ENCODE data around the gene PLCZ1. TPM values are rescaled to one million over a fixed set of nuclear protein-coding genes. Genes with fewer than 3 reads are reported as not detected.
A peak's percentile ranks its signal among the peaks of the same experiment; 100 is the strongest.
"Not testable (repeated sequence)": the region's sequence is repeated elsewhere in the genome, so short reads cannot be mapped to it uniquely, and the experiment has no call there.

PLCZ1 gene, protein sequence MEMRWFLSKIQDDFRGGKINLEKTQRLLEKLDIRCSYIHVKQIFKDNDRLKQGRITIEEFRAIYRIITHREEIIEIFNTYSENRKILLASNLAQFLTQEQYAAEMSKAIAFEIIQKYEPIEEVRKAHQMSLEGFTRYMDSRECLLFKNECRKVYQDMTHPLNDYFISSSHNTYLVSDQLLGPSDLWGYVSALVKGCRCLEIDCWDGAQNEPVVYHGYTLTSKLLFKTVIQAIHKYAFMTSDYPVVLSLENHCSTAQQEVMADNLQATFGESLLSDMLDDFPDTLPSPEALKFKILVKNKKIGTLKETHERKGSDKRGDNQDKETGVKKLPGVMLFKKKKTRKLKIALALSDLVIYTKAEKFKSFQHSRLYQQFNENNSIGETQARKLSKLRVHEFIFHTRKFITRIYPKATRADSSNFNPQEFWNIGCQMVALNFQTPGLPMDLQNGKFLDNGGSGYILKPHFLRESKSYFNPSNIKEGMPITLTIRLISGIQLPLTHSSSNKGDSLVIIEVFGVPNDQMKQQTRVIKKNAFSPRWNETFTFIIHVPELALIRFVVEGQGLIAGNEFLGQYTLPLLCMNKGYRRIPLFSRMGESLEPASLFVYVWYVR
- polyA plus RNA-seq (2013, experiment 1 of 2): not detected
- polyA plus RNA-seq (2013, experiment 2 of 2): not detected

DNA sequence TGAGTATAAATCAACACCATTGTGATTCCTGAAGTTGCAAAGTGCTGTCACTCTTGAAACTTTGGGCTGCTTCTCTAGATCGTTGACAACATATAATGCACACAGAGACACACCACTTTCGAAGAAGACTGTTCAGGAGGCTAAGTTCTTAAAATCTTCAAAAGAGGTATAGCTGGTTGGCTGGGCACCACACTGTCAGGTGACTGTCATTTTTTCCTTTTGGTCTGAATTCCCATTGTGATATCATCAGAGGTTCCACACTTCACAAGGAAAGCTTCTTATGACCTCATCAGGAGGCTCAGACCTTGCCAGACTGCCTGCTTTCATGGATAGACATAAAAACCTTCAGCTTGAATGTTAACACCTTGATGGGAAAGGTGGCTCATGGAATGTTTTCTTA is at the start of gene PLCZ1, which contains the start of gene CAPZA3:
Gene PLCZ1, minus strand, starts transcription at position 194 of the 400 bp plus-strand sequence. CDS start 641 bp downstream, outside the sequence.
Gene CAPZA3, plus strand, starts transcription at position 301 of the 400 bp plus-strand sequence. CDS start 150 bp downstream, outside the sequence.
- H3K27me3 ChIP-seq (ENCODE audit: insufficient read depth, low read length, poor library complexity): no peaks in the 10 kb centered on the region
- no peaks in the 10 kb centered on the region for H3K79me1 ChIP-seq (ENCODE audit: low read length)
- no peaks in the 10 kb centered on the region for H3K36me3 ChIP-seq (ENCODE audit: control insufficient read depth, insufficient read depth, low read length)
- H2BK5ac ChIP-seq (ENCODE audit: low read length): no peak within 1 kb of the TSS
- H3K4me1 ChIP-seq (ENCODE audit: control insufficient read depth, low read depth, low read length): no peaks in the 10 kb centered on the region
- no CpG with 5 or more reads among the region's 2 CpGs for WGBS (ENCODE audit: extremely low coverage, insufficient coverage, low lambda C conversion rate)
- no peak within 1 kb of the TSS for H3K18ac ChIP-seq (ENCODE audit: low read length)
- DNase-seq: no peak
- H3K4me3 ChIP-seq (ENCODE audit: low read length): no peak within 1 kb of the TSS
- H2AK5ac ChIP-seq (ENCODE audit: low read length): no peak within 1 kb of the TSS
- no peak within 1 kb of the TSS for H4K5ac ChIP-seq (ENCODE audit: low read length)
- H2BK120ac ChIP-seq (ENCODE audit: low read depth, low read length): no peak within 1 kb of the TSS
- H2BK15ac ChIP-seq (replicated peaks; ENCODE audit: low read depth): no peak within 1 kb of the TSS
- H3K23ac ChIP-seq (ENCODE audit: low read length): no peak within 1 kb of the TSS
- H3K27ac ChIP-seq (ENCODE audit: low read depth, low read length): no peak within 1 kb of the TSS
- H4K8ac ChIP-seq (ENCODE audit: low read depth, low read length): no peak within 1 kb of the TSS
- H3K79me2 ChIP-seq (ENCODE audit: control insufficient read depth, insufficient read depth, low read length): no peaks in the 10 kb centered on the region
- H3K56ac ChIP-seq (ENCODE audit: low read length): no peak within 1 kb of the TSS
- no peak within 1 kb of the TSS for H3K4ac ChIP-seq (ENCODE audit: low read depth, low read length)
- no peak within 1 kb of the TSS for H3K4me2 ChIP-seq (ENCODE audit: low read length)
- no peak within 1 kb of the TSS for H3K9ac ChIP-seq (ENCODE audit: low read length)

DNA sequence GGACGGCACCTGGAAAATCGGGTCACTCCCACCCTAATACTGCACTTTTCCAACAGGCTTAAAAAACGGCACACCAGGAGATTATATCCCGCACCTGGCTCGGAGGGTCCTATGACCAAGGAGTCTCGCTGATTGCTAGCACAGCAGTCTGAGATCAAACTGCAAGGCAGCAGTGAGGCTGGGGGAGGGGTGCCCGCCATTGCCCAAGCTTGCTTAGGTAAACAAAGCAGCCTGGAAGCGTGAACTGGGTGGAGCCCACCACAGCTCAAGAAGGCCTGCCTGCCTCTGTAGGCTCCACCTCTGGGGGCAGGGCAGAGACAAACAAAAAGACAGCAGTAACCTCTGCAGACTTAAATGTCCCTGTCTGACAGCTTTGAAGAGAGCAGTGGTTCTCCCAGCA is 47.7 kb upstream of the PLCZ1 start:
- not testable (repeated sequence) for H3K79me2 ChIP-seq (ENCODE audit: control insufficient read depth, insufficient read depth, low read length); H3K36me3 ChIP-seq (ENCODE audit: control insufficient read depth, insufficient read depth, low read length); H3K56ac ChIP-seq (ENCODE audit: low read length); DNase-seq; H3K4me1 ChIP-seq (ENCODE audit: control insufficient read depth, low read depth, low read length); H2AK5ac ChIP-seq (ENCODE audit: low read length); H3K79me1 ChIP-seq (ENCODE audit: low read length); H3K4me3 ChIP-seq (ENCODE audit: low read length); H3K18ac ChIP-seq (ENCODE audit: low read length); H3K4me2 ChIP-seq (ENCODE audit: low read length); H3K23ac ChIP-seq (ENCODE audit: low read length); H3K9ac ChIP-seq (ENCODE audit: low read length); H4K5ac ChIP-seq (ENCODE audit: low read length); H3K27ac ChIP-seq (ENCODE audit: low read depth, low read length); H3K27me3 ChIP-seq (ENCODE audit: insufficient read depth, low read length, poor library complexity); H2BK5ac ChIP-seq (ENCODE audit: low read length); H2BK120ac ChIP-seq (ENCODE audit: low read depth, low read length); H2BK15ac ChIP-seq (replicated peaks; ENCODE audit: low read depth); H3K4ac ChIP-seq (ENCODE audit: low read depth, low read length); H4K8ac ChIP-seq (ENCODE audit: low read depth, low read length)
- WGBS (ENCODE audit: extremely low coverage, insufficient coverage, low lambda C conversion rate): no CpG with 5 or more reads among the region's 8 CpGs

DNA sequence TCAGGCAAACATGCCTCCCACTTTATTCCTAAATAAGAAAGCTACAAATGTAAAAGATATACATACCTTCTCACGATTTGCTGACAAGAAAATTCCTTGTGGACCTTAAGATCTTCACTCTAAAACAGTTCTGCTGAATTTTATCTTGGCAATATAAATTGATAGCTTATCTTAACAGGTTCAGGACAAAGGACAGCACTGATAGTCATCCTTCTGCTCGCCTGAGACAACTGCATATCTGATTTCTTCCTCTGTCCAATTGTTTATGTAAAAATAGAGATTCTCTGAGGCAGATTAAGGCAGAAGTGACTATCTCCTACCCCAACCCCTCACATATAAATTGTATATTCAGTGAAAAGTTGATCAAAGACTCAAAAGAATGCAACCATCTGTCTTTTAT is 45.0 kb upstream of the PLCZ1 start:
- Histone ChIP-seq H2AK5ac (ENCODE audit: low read length) (no peak overlapping the region), H3K18ac (ENCODE audit: low read length) (no peak overlapping the region), H3K27me3 (ENCODE audit: insufficient read depth, low read length, poor library complexity) (no peaks in the 10 kb centered on the region), H3K79me2 (ENCODE audit: control insufficient read depth, insufficient read depth, low read length) (no peaks in the 10 kb centered on the region), H3K79me1 (ENCODE audit: low read length) (no peaks in the 10 kb centered on the region), H3K36me3 (ENCODE audit: control insufficient read depth, insufficient read depth, low read length) (no peaks in the 10 kb centered on the region), H4K5ac (ENCODE audit: low read length) (no peak overlapping the region), H3K4ac (ENCODE audit: low read depth, low read length) (no peak overlapping the region), H3K56ac (ENCODE audit: low read length) (no peak overlapping the region), H2BK5ac (ENCODE audit: low read length) (no peak overlapping the region), H3K4me1 (ENCODE audit: control insufficient read depth, low read depth, low read length) (no peaks in the 10 kb centered on the region), H3K4me2 (ENCODE audit: low read length) (no peak overlapping the region), H3K27ac (ENCODE audit: low read depth, low read length) (no peak overlapping the region), H3K4me3 (ENCODE audit: low read length) (no peak overlapping the region), H2BK120ac (ENCODE audit: low read depth, low read length) (no peak overlapping the region), H4K8ac (ENCODE audit: low read depth, low read length) (no peak overlapping the region), H3K23ac (ENCODE audit: low read length) (no peak overlapping the region), H2BK15ac (replicated peaks; ENCODE audit: low read depth) (no peak overlapping the region), H3K9ac (ENCODE audit: low read length) (no peak overlapping the region)
- DNase-seq: peak; percentile 60
- no CpG with 5 or more reads among the region's 2 CpGs for WGBS (ENCODE audit: extremely low coverage, insufficient coverage, low lambda C conversion rate)

DNA sequence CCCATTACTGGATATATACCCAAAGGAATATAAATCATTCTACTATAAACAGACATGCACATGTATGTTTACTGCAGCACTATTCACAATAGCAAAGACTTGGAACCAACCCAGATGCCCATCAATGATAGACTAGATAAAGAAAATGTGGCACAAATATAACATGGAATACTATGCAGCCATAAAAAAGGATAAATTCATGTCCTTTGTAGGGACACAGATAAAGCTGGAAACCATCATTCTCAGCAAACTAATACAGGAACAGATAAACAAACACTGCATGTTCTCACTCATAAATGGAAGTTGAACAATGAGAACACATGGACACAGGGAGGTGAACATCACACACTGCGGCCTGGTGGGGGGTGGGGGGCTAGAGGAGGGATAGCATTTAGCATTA is 28.7 kb upstream of the PLCZ1 start:
- not testable (repeated sequence) for H3K18ac ChIP-seq (ENCODE audit: low read length); H4K8ac ChIP-seq (ENCODE audit: low read depth, low read length); H3K9ac ChIP-seq (ENCODE audit: low read length); H3K36me3 ChIP-seq (ENCODE audit: control insufficient read depth, insufficient read depth, low read length); H3K27ac ChIP-seq (ENCODE audit: low read depth, low read length); H2BK15ac ChIP-seq (replicated peaks; ENCODE audit: low read depth); H4K5ac ChIP-seq (ENCODE audit: low read length); H2BK5ac ChIP-seq (ENCODE audit: low read length); H3K79me1 ChIP-seq (ENCODE audit: low read length); H2BK120ac ChIP-seq (ENCODE audit: low read depth, low read length); H3K4ac ChIP-seq (ENCODE audit: low read depth, low read length); H3K4me2 ChIP-seq (ENCODE audit: low read length); H3K23ac ChIP-seq (ENCODE audit: low read length); H3K4me1 ChIP-seq (ENCODE audit: control insufficient read depth, low read depth, low read length); H2AK5ac ChIP-seq (ENCODE audit: low read length); H3K79me2 ChIP-seq (ENCODE audit: control insufficient read depth, insufficient read depth, low read length); DNase-seq; H3K27me3 ChIP-seq (ENCODE audit: insufficient read depth, low read length, poor library complexity); H3K56ac ChIP-seq (ENCODE audit: low read length); H3K4me3 ChIP-seq (ENCODE audit: low read length)
- WGBS (ENCODE audit: extremely low coverage, insufficient coverage, low lambda C conversion rate): no CpG with 5 or more reads among the region's 1 CpG

DNA sequence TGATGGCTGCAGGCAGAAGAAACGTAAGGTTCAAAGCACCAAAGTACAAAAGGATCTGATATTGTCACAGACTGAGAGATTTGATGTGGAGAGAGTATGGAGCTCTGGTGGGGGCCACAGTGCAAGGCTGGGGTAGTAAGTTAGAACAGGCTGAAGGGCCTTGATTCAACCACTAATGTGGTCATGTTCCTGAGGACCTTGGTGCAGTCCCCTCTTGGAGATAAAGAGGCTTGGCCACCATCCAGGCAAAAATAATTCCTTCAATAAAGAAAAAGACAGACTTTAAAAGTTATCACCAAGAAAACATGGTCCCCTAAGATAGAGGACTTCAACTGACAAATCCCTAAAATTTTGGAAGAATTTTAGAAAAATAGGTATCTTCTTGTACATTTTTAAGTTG is 17.5 kb upstream of the PLCZ1 start:
- Histone ChIP-seq H4K8ac (ENCODE audit: low read depth, low read length) (no peak overlapping the region), H3K4me3 (ENCODE audit: low read length) (no peak overlapping the region), H3K4ac (ENCODE audit: low read depth, low read length) (no peak overlapping the region), H3K36me3 (ENCODE audit: control insufficient read depth, insufficient read depth, low read length) (no peaks in the 10 kb centered on the region), H3K79me2 (ENCODE audit: control insufficient read depth, insufficient read depth, low read length) (no peaks in the 10 kb centered on the region), H2BK120ac (ENCODE audit: low read depth, low read length) (no peak overlapping the region), H3K18ac (ENCODE audit: low read length) (peak overlapping the region; percentile 13), H4K5ac (ENCODE audit: low read length) (no peak overlapping the region), H3K79me1 (ENCODE audit: low read length) (no peaks in the 10 kb centered on the region), H3K4me1 (ENCODE audit: control insufficient read depth, low read depth, low read length) (peaks cover 24% of the 10 kb centered on the region), H3K56ac (ENCODE audit: low read length) (peak overlapping the region; percentile 17), H3K23ac (ENCODE audit: low read length) (no peak overlapping the region), H2BK5ac (ENCODE audit: low read length) (peak overlapping the region; percentile 40), H3K4me2 (ENCODE audit: low read length) (no peak overlapping the region), H3K27me3 (ENCODE audit: insufficient read depth, low read length, poor library complexity) (no peaks in the 10 kb centered on the region), H3K27ac (ENCODE audit: low read depth, low read length) (no peak overlapping the region), H2BK15ac (replicated peaks; ENCODE audit: low read depth) (no peak overlapping the region), H2AK5ac (ENCODE audit: low read length) (peak overlapping the region; percentile 62), H3K9ac (ENCODE audit: low read length) (no peak overlapping the region)
- no peak for DNase-seq
- no CpG with 5 or more reads among the region's 1 CpG for WGBS (ENCODE audit: extremely low coverage, insufficient coverage, low lambda C conversion rate)

Measured in mesendoderm (in vitro differentiated cells).